OCI-LY7 (cell line): ENCODE data around the gene DBNL. TPM values are rescaled to one million over a fixed set of nuclear protein-coding genes. Genes with fewer than 3 reads are reported as not detected.
"Not testable (repeated sequence)": the region's sequence is repeated elsewhere in the genome, so short reads cannot be mapped to it uniquely, and the experiment has no call there.

ENCODE experiments used
- BruUV-seq: library from RNA; stranded (reverse); fragments of 400-500 nt; replicated peaks from 2 replicates; lab custom pipeline; 2021; lab: Mats Ljungman, UMichigan
- CTCF ChIA-PET: fragments of 300-600 bp; sonication (Branson Sonifier 250); formaldehyde crosslinking; loops from one replicate; lab custom pipeline; 2022; ENCODE audit warnings: antibody characterized with exemption; ENCODE audit not compliant: unreplicated experiment; lab: Charles Lee
- POLR2A ChIA-PET: fragments of 300-600 bp; sonication (Branson Sonifier 250); formaldehyde crosslinking; loops from one replicate; lab custom pipeline; 2022; ENCODE audit warnings: antibody characterized with exemption; lab: Charles Lee
- DNase-seq: peaks from one replicate; pipeline ENCODE4 v3.0.0-alpha.2; 2015; ENCODE audit warnings: low spot score
- H2AFZ ChIP-seq: fragments of 200-600 bp; sonication (generic), shearing (Covaris generic); 2 replicates; pipeline ENCODE4 v1.6.1; 2014; ENCODE audit warnings: mild to moderate bottlenecking, antibody characterized with exemption, low read length, moderate library complexity
- H3K27ac ChIP-seq: fragments of 200-600 bp; sonication (generic); 2 replicates; pipeline ENCODE4 v1.5.1; 2014; ENCODE audit warnings: mixed run types, low read depth, mild to moderate bottlenecking, moderate library complexity, low read length, inconsistent platforms; ENCODE audit not compliant: poor library complexity, severe bottlenecking
- H3K36me3 ChIP-seq: fragments of 200-600 bp; sonication (generic); 2 replicates; pipeline ENCODE4 v1.6.1; 2014; ENCODE audit warnings: mild to moderate bottlenecking, antibody characterized with exemption, low read length, moderate library complexity, mixed read lengths; ENCODE audit not compliant: insufficient read depth
- H3K4me1 ChIP-seq: fragments of 200-600 bp; sonication (generic); 2 replicates; pipeline ENCODE4 v1.5.1; 2014; ENCODE audit warnings: mild to moderate bottlenecking, low read length; ENCODE audit not compliant: insufficient read depth, poor library complexity, severe bottlenecking
- H3K4me2 ChIP-seq: fragments of 200-600 bp; sonication (generic); 2 replicates; pipeline ENCODE4 v1.6.1; 2014; ENCODE audit warnings: mild to moderate bottlenecking, low read length
- H3K4me3 ChIP-seq: fragments of 200-600 bp; sonication (generic); 2 replicates; pipeline ENCODE4 v1.5.1; 2014; ENCODE audit warnings: mild to moderate bottlenecking, low read depth, low read length; ENCODE audit not compliant: poor library complexity, severe bottlenecking
- H3K79me2 ChIP-seq: fragments of 200-600 bp; sonication (generic); 2 replicates; pipeline ENCODE4 v1.6.1; 2016; ENCODE audit warnings: low read depth, mild to moderate bottlenecking, low read length, moderate library complexity, mixed read lengths; ENCODE audit not compliant: insufficient read depth
- H3K9me2 ChIP-seq: fragments of 200-600 bp; sonication (generic); 2 replicates; pipeline ENCODE4 v1.6.1; 2016; ENCODE audit warnings: mild to moderate bottlenecking, low read length, mixed read lengths; ENCODE audit not compliant: insufficient read depth
- H3K9me3 ChIP-seq: fragments of 200-600 bp; sonication (generic); 2 replicates; pipeline ENCODE4 v1.6.1; 2014; ENCODE audit warnings: mild to moderate bottlenecking, mixed run types, low read length, mixed read lengths
- H4K20me1 ChIP-seq: fragments of 200-600 bp; sonication (generic); 2 replicates; pipeline ENCODE4 v1.6.1; 2014; ENCODE audit warnings: mild to moderate bottlenecking, antibody characterized with exemption, low read length, moderate library complexity, mixed read lengths; ENCODE audit not compliant: insufficient read depth
- EZH2phosphoT487 ChIP-seq: fragments of 200-600 bp; sonication (generic); IDR thresholded peaks from 2 replicates; pipeline ENCODE4 v1.6.1; 2018; ENCODE audit warnings: low read depth, borderline replicate concordance, mild to moderate bottlenecking, mixed run types, antibody characterized with exemption, low read length, moderate library complexity, mixed read lengths
- intact Hi-C: fragments of 100-400 bp; cut with micrococcal nuclease; formaldehyde crosslinking; loops from one replicate; pipeline ENCODE4 v1.10.0; 2022; ENCODE audit not compliant: unreplicated experiment
- total RNA-seq, 2 experiments: library from RNA; depleted of rRNA in 1 of 2; stranded (reverse); fragments of >200 nt in 1 of 2; shearing (Covaris generic) in 1 of 2; gene quantifications; 2 replicates each; pipeline ENCODE4 v1.2.3, GENCODE V29; 2014 to 2022
- TF ChIP-seq, protein P1 (sequence below): fragments of 200-600 bp; sonication (generic); conservative IDR thresholded peaks from 2 replicates; pipeline ENCODE4 v1.5.1; 2014; ENCODE audit warnings: mild to moderate bottlenecking, antibody characterized with exemption, low read length, moderate library complexity, mixed read lengths

Gene DBNL
- total RNA-seq, 2 experiments from 2014 or later: 124 to 137 TPM

GRCh38 chr7:44040493-44040891 is 4.0 kb upstream of the DBNL start:
- H3K9me3 ChIP-seq, H3K9me2 ChIP-seq, H3K36me3 ChIP-seq, H4K20me1 ChIP-seq, BruUV-seq, CTCF ChIA-PET, H3K79me2 ChIP-seq, intact Hi-C loops: not testable (repeated sequence)
- Histone ChIP-seq H3K27ac (peak overlapping the region; percentile 22), H3K4me3 (peak overlapping the region; percentile 47), H3K4me2 (peak overlapping the region; percentile 56), H3K4me1 (peaks cover 15% of the 10 kb centered on the region), H2AFZ (peak overlapping the region; percentile 36)
- POLR2A ChIA-PET: interaction anchor here (0.6 kb wide), 1 partner anchor 106 kb away, joined by 3 read pairs; no protein-coding TSS in a partner anchor
- DNase-seq: peak; percentile 75
- TF ChIP-seq, protein P1, sequence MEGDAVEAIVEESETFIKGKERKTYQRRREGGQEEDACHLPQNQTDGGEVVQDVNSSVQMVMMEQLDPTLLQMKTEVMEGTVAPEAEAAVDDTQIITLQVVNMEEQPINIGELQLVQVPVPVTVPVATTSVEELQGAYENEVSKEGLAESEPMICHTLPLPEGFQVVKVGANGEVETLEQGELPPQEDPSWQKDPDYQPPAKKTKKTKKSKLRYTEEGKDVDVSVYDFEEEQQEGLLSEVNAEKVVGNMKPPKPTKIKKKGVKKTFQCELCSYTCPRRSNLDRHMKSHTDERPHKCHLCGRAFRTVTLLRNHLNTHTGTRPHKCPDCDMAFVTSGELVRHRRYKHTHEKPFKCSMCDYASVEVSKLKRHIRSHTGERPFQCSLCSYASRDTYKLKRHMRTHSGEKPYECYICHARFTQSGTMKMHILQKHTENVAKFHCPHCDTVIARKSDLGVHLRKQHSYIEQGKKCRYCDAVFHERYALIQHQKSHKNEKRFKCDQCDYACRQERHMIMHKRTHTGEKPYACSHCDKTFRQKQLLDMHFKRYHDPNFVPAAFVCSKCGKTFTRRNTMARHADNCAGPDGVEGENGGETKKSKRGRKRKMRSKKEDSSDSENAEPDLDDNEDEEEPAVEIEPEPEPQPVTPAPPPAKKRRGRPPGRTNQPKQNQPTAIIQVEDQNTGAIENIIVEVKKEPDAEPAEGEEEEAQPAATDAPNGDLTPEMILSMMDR: peak; percentile 37

- peaks cover 26% of the 10 kb centered on the region for H3K79me2 ChIP-seq
- TF ChIP-seq EZH2phosphoT487: no peak
- intact Hi-C loops: no loop called here
- H3K9me3 ChIP-seq: no peaks in the 10 kb centered on the region
- no peak for DNase-seq
- BruUV-seq: no TSS peak
- H3K4me2 ChIP-seq: no peak overlapping the region
- H3K36me3 ChIP-seq: peaks cover 4% of the 10 kb centered on the region; the same call in 1 of the 2 replicates
- ChIA-PET CTCF (interaction anchor here (0.6 kb wide), 1 partner anchor 56 kb away, joined by 4 read pairs; no protein-coding TSS in a partner anchor), POLR2A (no interaction called here)
- H3K4me1 ChIP-seq: peaks cover 32% of the 10 kb centered on the region
- H3K9me2 ChIP-seq: no peaks in the 10 kb centered on the region
- no peak overlapping the region for H3K27ac ChIP-seq
- no peak overlapping the region for H3K4me3 ChIP-seq
- H2AFZ ChIP-seq: no peak overlapping the region
- peaks cover 12% of the 10 kb centered on the region; the same call in 1 of the 2 replicates for H4K20me1 ChIP-seq
Measured at GRCh38 chr7:44042221-44042620, 2.3 kb upstream of the DBNL start.

DNA sequence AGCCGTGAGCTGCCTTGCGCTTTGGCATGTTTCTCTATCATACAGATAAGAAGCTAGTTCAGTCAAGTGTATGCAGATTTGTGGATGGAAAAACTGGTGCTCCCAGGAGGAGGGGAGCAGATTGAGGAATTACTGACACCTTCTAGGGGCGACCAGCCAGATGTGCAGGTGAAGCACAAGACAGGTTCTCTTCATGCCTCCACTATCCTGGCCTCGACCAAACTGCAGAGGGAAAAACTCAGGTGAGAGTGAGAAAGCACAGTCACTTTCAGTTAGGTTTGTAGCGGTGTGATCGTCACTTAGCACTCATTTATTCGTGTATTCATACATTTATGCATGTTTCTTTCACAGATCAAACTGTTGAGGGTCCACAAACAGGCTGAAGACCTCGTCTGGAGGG is 600 bp upstream of the DBNL start:
- Histone ChIP-seq H3K4me3 (peak overlapping the region; percentile 92), H3K9me3 (no peaks in the 10 kb centered on the region), H2AFZ (peak overlapping the region; percentile 70), H3K36me3 (peaks cover 15% of the 10 kb centered on the region; the same call in 1 of the 2 replicates), H3K79me2 (peaks cover 39% of the 10 kb centered on the region), H3K27ac (peak overlapping the region; percentile 80), H3K4me1 (peaks cover 42% of the 10 kb centered on the region), H4K20me1 (peaks cover 13% of the 10 kb centered on the region), H3K4me2 (peak overlapping the region; percentile 96), H3K9me2 (no peaks in the 10 kb centered on the region)
- TSS peak; percentile 83 for BruUV-seq
- ChIA-PET CTCF (no interaction called here), POLR2A (interaction anchor here (1.1 to 1.2 kb wide), 2 partner anchors 24 to 38 kb away, joined by 4 to 6 read pairs; no protein-coding TSS in a partner anchor)
- intact Hi-C loops: no loop called here
- TF ChIP-seq, protein P1: 0 out of 2 replicates have a peak, but pooled peaks have one; percentile 4
- no peak for TF ChIP-seq EZH2phosphoT487
- no peak for DNase-seq
